HG02678 (cell line): ENCODE data around the gene NAP1L4.

Source experiments
- ATAC-seq: cut with Tn5 transposase; IDR thresholded peaks from one replicate; pipeline ENCODE4 v1.9.1; 2021; ENCODE audit warnings: mild to moderate bottlenecking, moderate library complexity; ENCODE audit not compliant: unreplicated experiment

NAP1L4 gene

GRCh38 chr11:2995893-2996554 lies 3.9 kb upstream of the NAP1L4 start:
- ATAC-seq: no peak

GRCh38 chr11:2995031-2995561 lies 3.0 kb upstream of the NAP1L4 start:
- ATAC-seq: no peak

GRCh38 chr11:2994336-2994730 lies 2.2 kb upstream of the NAP1L4 start:
- no peak for ATAC-seq

GRCh38 chr11:2992997-2993325 lies 832 bp upstream of the NAP1L4 start:
- no peak for ATAC-seq

GRCh38 chr11:2991452-2992233 lies 486 bp downstream of the NAP1L4 start:
- ATAC-seq: peak; percentile 41

GRCh38 chr11:2990617-2991451 lies 1.3 kb downstream of the NAP1L4 start:
- no peak for ATAC-seq

GRCh38 chr11:2989551-2989950 lies 2.6 kb downstream of the NAP1L4 start:
- no peak for ATAC-seq

GRCh38 chr11:2989006-2989405 lies 3.1 kb downstream of the NAP1L4 start:
- ATAC-seq: no peak

GRCh38 chr11:2987881-2988861 lies 4.0 kb downstream of the NAP1L4 start:
- no peak for ATAC-seq

- ATAC-seq: no peak
These were observed 8.2 kb downstream of the NAP1L4 start for GRCh38 chr11:2983908-2984307.

- no peak for ATAC-seq
These were observed 9.9 kb downstream of the NAP1L4 start for GRCh38 chr11:2982214-2982613.

GRCh38 chr11:2981130-2981529 lies 11.0 kb downstream of the NAP1L4 start:
- ATAC-seq: no peak

GRCh38 chr11:2980168-2980840 lies 11.8 kb downstream of the NAP1L4 start:
- no peak for ATAC-seq

GRCh38 chr11:2977113-2977512 lies 15.0 kb downstream of the NAP1L4 start:
- no peak for ATAC-seq

- ATAC-seq: no peak
These were observed 15.7 kb downstream of the NAP1L4 start for GRCh38 chr11:2976294-2977063.

- ATAC-seq: peak; percentile 44
These were observed 16.5 kb downstream of the NAP1L4 start for GRCh38 chr11:2975594-2975993.

GRCh38 chr11:2974272-2974671 lies 17.9 kb downstream of the NAP1L4 start:
- no peak for ATAC-seq

- no peak for ATAC-seq
These were observed 23.7 kb downstream of the NAP1L4 start for GRCh38 chr11:2968341-2968900.

- no peak for ATAC-seq
These were observed 27.3 kb downstream of the NAP1L4 start for GRCh38 chr11:2964782-2965181.
